ENCODE measurements around the gene MRPL12. TPM values are rescaled to one million over a fixed set of nuclear protein-coding genes. Genes with fewer than 3 reads are reported as not detected.
"Not testable (repeated sequence)": the region's sequence is repeated elsewhere in the genome, so short reads cannot be mapped to it uniquely, and the experiment has no call there.

The MRPL12 gene
- total RNA-seq, 1 donor from 2014 or later = 157 TPM

GRCh38 chr17:81737947-81738800 is 35.0 kb downstream of the MRPL12 start:
- no peaks in the 10 kb centered on the region for H3K36me3 ChIP-seq
- intact Hi-C loops (cut with micrococcal nuclease) = no loop called here

GRCh38 chr17:81738801-81739393 is 35.7 kb downstream of the MRPL12 start:
- Histone ChIP-seq H3K9me3 (replicated peaks) (no peaks in the 10 kb centered on the region), H3K4me1 (peaks cover 17% of the 10 kb centered on the region), H3K36me3 (no peaks in the 10 kb centered on the region), H3K27me3 (ENCODE audit: low read depth) (peaks cover 34% of the 10 kb centered on the region), H3K27ac (replicated peaks) (no peak overlapping the region), H3K4me3 (no peak overlapping the region)
- intact Hi-C loops (cut with micrococcal nuclease) = no loop called here
- TF ChIP-seq CTCF (IDR thresholded peaks at IDR 0.05; ENCODE audit: borderline replicate concordance) = no peak
- DNase-seq = no peak

More at GRCh38 chr17:81737947-81738800, 35.0 kb downstream of the MRPL12 start:
- Histone ChIP-seq H3K27me3 (ENCODE audit: low read depth) (peaks cover 35% of the 10 kb centered on the region), H3K27ac (replicated peaks) (no peak overlapping the region), H3K4me3 (no peak overlapping the region), H3K9me3 (replicated peaks) (no peaks in the 10 kb centered on the region), H3K4me1 (peaks cover 18% of the 10 kb centered on the region)
- DNase-seq = no peak
- TF ChIP-seq CTCF (IDR thresholded peaks at IDR 0.05; ENCODE audit: borderline replicate concordance) = no peak

- H3K27ac ChIP-seq (replicated peaks); H3K4me3 ChIP-seq; H3K9me3 ChIP-seq (replicated peaks); H3K36me3 ChIP-seq; DNase-seq; intact Hi-C loops (cut with micrococcal nuclease): not testable (repeated sequence)
- H3K4me1 ChIP-seq = peaks cover 12% of the 10 kb centered on the region
- peaks cover 32% of the 10 kb centered on the region for H3K27me3 ChIP-seq (ENCODE audit: low read depth)
These were observed 36.4 kb downstream of the MRPL12 start for GRCh38 chr17:81739593-81739992.

GRCh38 chr17:81740395-81740961 is 37.3 kb downstream of the MRPL12 start:
- H3K9me3 ChIP-seq (replicated peaks) = no peaks in the 10 kb centered on the region
- DNase-seq = no peak
- H3K27me3 ChIP-seq (ENCODE audit: low read depth) = peaks cover 26% of the 10 kb centered on the region
- no peak for TF ChIP-seq CTCF (IDR thresholded peaks at IDR 0.05; ENCODE audit: borderline replicate concordance)
- no peak overlapping the region for H3K4me3 ChIP-seq
- peaks cover 8% of the 10 kb centered on the region for H3K4me1 ChIP-seq
- no peaks in the 10 kb centered on the region for H3K36me3 ChIP-seq
- intact Hi-C loops (cut with micrococcal nuclease) = no loop called here
- no peak overlapping the region for H3K27ac ChIP-seq (replicated peaks)

GRCh38 chr17:81741049-81741593 is 38.0 kb downstream of the MRPL12 start:
- H3K27me3 ChIP-seq (ENCODE audit: low read depth) = peaks cover 26% of the 10 kb centered on the region
- H3K27ac ChIP-seq (replicated peaks) = no peak overlapping the region
- H3K4me3 ChIP-seq = no peak overlapping the region
- intact Hi-C loops (cut with micrococcal nuclease) = no loop called here
- DNase-seq = no peak
- no peaks in the 10 kb centered on the region for H3K36me3 ChIP-seq
- no peaks in the 10 kb centered on the region for H3K9me3 ChIP-seq (replicated peaks)
- TF ChIP-seq CTCF (IDR thresholded peaks at IDR 0.05; ENCODE audit: borderline replicate concordance) = no peak
- peaks cover 2% of the 10 kb centered on the region for H3K4me1 ChIP-seq
